ENCODE data around the gene EGLN1. TPM values are rescaled to one million over a fixed set of nuclear protein-coding genes. Genes with fewer than 3 reads are reported as not detected.

Gene EGLN1
- total RNA-seq, 2 experiments from 2014 or later = 34.9 to 39.8 TPM

DNA sequence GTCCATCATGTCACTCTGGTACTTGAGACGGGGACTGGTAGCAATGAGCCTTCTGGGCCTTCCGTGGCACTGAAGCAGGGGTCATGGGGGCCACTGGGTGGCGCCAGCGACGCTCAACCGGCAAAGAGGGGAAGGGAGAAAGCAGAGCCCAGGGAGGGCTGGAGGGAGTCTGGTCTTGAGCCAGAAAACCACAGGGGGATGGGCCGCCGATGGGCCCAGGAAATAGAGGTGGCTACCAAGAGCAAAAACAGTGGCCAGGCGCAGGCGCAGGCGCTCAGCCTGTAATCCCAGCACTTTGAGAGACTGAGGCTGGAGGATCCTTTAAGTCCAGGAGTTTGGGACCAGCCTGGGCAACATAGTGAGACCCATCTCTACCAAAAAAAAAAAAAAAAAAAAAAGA lies 106.2 kb downstream of the EGLN1 start:
- Mint-ChIP-seq H3K9me3 (no peaks in the 10 kb centered on the region), H3K4me3 (no peak overlapping the region), H3K27me3 (no peaks in the 10 kb centered on the region), H3K36me3 (no peaks in the 10 kb centered on the region), H3K27ac (no peak overlapping the region), H3K4me1 (peaks cover 3% of the 10 kb centered on the region)
- DNase-seq (peak; percentile 61), ATAC-seq (ENCODE audit: low read depth) (peak; percentile 85)
- POLR2A ChIA-PET = no interaction called here

Other genes with a start within 250 kb of the EGLN1 start
- gene GNPAT, start 181.1 kb downstream of the EGLN1 start, total RNA-seq = 10 to 100 TPM; 38.4 to 38.9 TPM
- gene EXOC8, start 84.4 kb downstream of the EGLN1 start, total RNA-seq = 10 to 100 TPM; 24.0 to 24.3 TPM
- gene SPRTN, start 84.0 kb downstream of the EGLN1 start, total RNA-seq = 10 to 100 TPM; 14.7 to 19.0 TPM
- 10 to 100 TPM; 37.7 to 45.7 TPM for gene TSNAX, start 106.4 kb upstream of the EGLN1 start, total RNA-seq
- gene DISC1, start 204.5 kb upstream of the EGLN1 start, total RNA-seq = 10 to 100 TPM in 1 of 2 experiments, 1 to 10 TPM in 1; 9.8 to 11.2 TPM